ENCODE data around the gene KRT80. TPM values are rescaled to one million over a fixed set of nuclear protein-coding genes. Genes with fewer than 3 reads are reported as not detected.
"Not testable (repeated sequence)": the region's sequence is repeated elsewhere in the genome, so short reads cannot be mapped to it uniquely, and the experiment has no call there.

Gene KRT80
- total RNA-seq: not detected

GRCh38 chr12:52191841-52192791 lies at the start of gene KRT80:
KRT80 (minus strand) TSS chr12:52192014; CDS start chr12:52191902, 112 bp downstream.
- DNase-seq (peak; percentile 23 to 32), ATAC-seq (replicated peaks in 1 of 2) (peak; percentile 78 to 84)
- Mint-ChIP-seq H3K36me3 (ENCODE audit: insufficient read depth in 2 of 2) (no peaks in the 10 kb centered on the region), H3K4me3 (no peak within 1 kb of the TSS), H3K27me3 (ENCODE audit: low read depth) (no peaks in the 10 kb centered on the region), H3K9me3 (no peaks in the 10 kb centered on the region), H3K4me1 (ENCODE audit: low read depth) (peaks cover 5% of the 10 kb centered on the region), H3K27ac (no peak within 1 kb of the TSS)

- no peak for DNase-seq
- no peaks in the 10 kb centered on the region for H3K36me3 Mint-ChIP-seq (ENCODE audit: insufficient read depth in 2 of 2)
- H3K27me3 Mint-ChIP-seq (ENCODE audit: low read depth): no peaks in the 10 kb centered on the region
- H3K4me3 Mint-ChIP-seq: no peak overlapping the region
- peaks cover 33% of the 10 kb centered on the region for H3K4me1 Mint-ChIP-seq (ENCODE audit: low read depth)
- ATAC-seq (replicated peaks in 1 of 2): no peak
- H3K27ac Mint-ChIP-seq: no peak overlapping the region
- H3K9me3 Mint-ChIP-seq: no peaks in the 10 kb centered on the region
These were observed 49.5 kb upstream of the KRT80 start for GRCh38 chr12:52241205-52241842.

- H3K9me3 Mint-ChIP-seq; H3K27ac Mint-ChIP-seq; H3K27me3 Mint-ChIP-seq (ENCODE audit: low read depth); H3K36me3 Mint-ChIP-seq (ENCODE audit: insufficient read depth in 2 of 2); H3K4me3 Mint-ChIP-seq; DNase-seq; ATAC-seq (replicated peaks in 1 of 2): not testable (repeated sequence)
- peaks cover 24% of the 10 kb centered on the region for H3K4me1 Mint-ChIP-seq (ENCODE audit: low read depth)
These were observed 48.4 kb upstream of the KRT80 start for GRCh38 chr12:52240247-52240646.

DNA sequence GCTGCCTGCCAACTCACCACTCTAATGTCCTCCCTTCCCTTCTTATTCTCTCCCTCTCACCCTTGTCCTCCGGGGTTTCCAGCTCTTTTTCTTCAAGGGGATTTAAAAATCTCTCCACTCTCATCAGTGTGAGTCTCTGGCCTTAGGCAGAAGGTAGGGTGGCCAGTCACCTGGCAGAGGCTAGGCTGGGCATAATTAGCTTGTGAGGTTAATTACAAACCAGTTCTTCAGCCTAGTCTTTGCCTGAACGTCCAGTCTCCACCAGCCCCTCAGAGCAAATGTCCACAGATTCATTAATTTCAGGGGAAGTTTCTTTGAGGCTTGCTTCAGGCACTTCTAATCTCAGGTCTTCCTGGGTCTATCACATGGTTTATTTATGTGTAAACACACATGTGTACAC lies 48.0 kb upstream of the KRT80 start:
- no peak overlapping the region for H3K27ac Mint-ChIP-seq
- H3K4me1 Mint-ChIP-seq (ENCODE audit: low read depth): peaks cover 20% of the 10 kb centered on the region
- DNase-seq: no peak
- no peak for ATAC-seq (replicated peaks in 1 of 2)
- no peaks in the 10 kb centered on the region for H3K9me3 Mint-ChIP-seq
- H3K4me3 Mint-ChIP-seq: no peak overlapping the region
- peaks cover 1% of the 10 kb centered on the region for H3K27me3 Mint-ChIP-seq (ENCODE audit: low read depth)
- no peaks in the 10 kb centered on the region for H3K36me3 Mint-ChIP-seq (ENCODE audit: insufficient read depth in 2 of 2)

DNA sequence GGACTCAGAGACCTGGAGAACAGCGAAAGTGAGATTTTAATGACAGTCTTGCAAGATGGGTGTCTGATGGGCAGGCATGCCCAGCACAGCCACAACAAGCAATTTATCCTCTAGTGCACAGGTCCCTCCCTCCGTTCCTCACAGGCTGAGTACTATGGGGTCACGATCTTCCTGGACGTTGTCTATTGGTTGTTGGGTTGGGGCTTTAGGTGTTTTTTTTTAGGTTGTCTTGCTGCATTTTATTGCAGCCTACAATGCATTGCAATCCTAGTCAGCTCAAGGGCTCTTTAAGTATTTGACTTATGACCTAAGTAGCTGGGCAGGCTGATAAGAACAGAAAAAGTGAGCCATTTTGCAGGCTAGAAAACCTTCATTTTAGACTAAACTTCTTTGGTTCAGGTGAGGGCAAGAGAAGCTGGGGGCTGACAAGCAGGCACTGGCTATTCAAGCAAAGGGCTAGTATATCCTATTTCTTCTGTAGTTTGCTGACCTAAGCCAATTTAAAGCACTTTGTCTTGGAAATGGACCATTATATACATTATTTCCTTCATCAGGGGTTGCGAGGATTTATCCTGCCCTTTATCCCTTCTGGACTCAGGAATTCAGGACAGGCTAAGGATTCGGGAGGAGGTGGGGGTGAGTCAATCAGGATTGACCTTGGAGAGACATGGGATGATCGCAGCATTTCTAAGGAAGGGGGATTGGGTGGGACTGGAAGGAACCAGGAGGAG lies 47.3 kb upstream of the KRT80 start:
- ATAC-seq (replicated peaks in 1 of 2) (no peak), DNase-seq (no peak)
- H3K4me3 Mint-ChIP-seq: no peak overlapping the region
- no peaks in the 10 kb centered on the region for H3K9me3 Mint-ChIP-seq
- H3K4me1 Mint-ChIP-seq (ENCODE audit: low read depth): peaks cover 14% of the 10 kb centered on the region
- H3K27me3 Mint-ChIP-seq (ENCODE audit: low read depth): peaks cover 7% of the 10 kb centered on the region
- no peaks in the 10 kb centered on the region for H3K36me3 Mint-ChIP-seq (ENCODE audit: insufficient read depth in 2 of 2)
- no peak overlapping the region for H3K27ac Mint-ChIP-seq

- peaks cover 6% of the 10 kb centered on the region for H3K4me1 Mint-ChIP-seq (ENCODE audit: low read depth)
These were observed 46.5 kb upstream of the KRT80 start for GRCh38 chr12:52238207-52238840.

GRCh38 chr12:52236386-52237050 lies 44.7 kb upstream of the KRT80 start:
- no peak for DNase-seq

More at GRCh38 chr12:52238207-52238840, 46.5 kb upstream of the KRT80 start:
- no peaks in the 10 kb centered on the region for H3K9me3 Mint-ChIP-seq
- no peak for ATAC-seq (replicated peaks in 1 of 2)
- H3K27me3 Mint-ChIP-seq (ENCODE audit: low read depth): peaks cover 14% of the 10 kb centered on the region
- H3K36me3 Mint-ChIP-seq (ENCODE audit: insufficient read depth in 2 of 2): no peaks in the 10 kb centered on the region
- no peak overlapping the region for H3K27ac Mint-ChIP-seq
- DNase-seq: no peak
- no peak overlapping the region for H3K4me3 Mint-ChIP-seq

GRCh38 chr12:52235822-52236361 lies 44.1 kb upstream of the KRT80 start:
- H3K27ac Mint-ChIP-seq: no peak overlapping the region

More at GRCh38 chr12:52236386-52237050, 44.7 kb upstream of the KRT80 start:
- no peaks in the 10 kb centered on the region for H3K9me3 Mint-ChIP-seq
- ATAC-seq (replicated peaks in 1 of 2): no peak
- no peaks in the 10 kb centered on the region for H3K36me3 Mint-ChIP-seq (ENCODE audit: insufficient read depth in 2 of 2)
- no peak overlapping the region for H3K4me3 Mint-ChIP-seq
- peaks cover 28% of the 10 kb centered on the region for H3K27me3 Mint-ChIP-seq (ENCODE audit: low read depth)
- H3K4me1 Mint-ChIP-seq (ENCODE audit: low read depth): peaks cover 5% of the 10 kb centered on the region
- no peak overlapping the region for H3K27ac Mint-ChIP-seq

GRCh38 chr12:52235001-52235764 lies 43.4 kb upstream of the KRT80 start:
- H3K36me3 Mint-ChIP-seq (ENCODE audit: insufficient read depth in 2 of 2): no peaks in the 10 kb centered on the region
- no peak for ATAC-seq (replicated peaks in 1 of 2)
- H3K9me3 Mint-ChIP-seq: no peaks in the 10 kb centered on the region
- no peak overlapping the region for H3K4me3 Mint-ChIP-seq
- no peak overlapping the region for H3K27ac Mint-ChIP-seq
- peaks cover 5% of the 10 kb centered on the region for H3K4me1 Mint-ChIP-seq (ENCODE audit: low read depth)
- peaks cover 41% of the 10 kb centered on the region for H3K27me3 Mint-ChIP-seq (ENCODE audit: low read depth)
- DNase-seq: no peak

More at GRCh38 chr12:52235822-52236361, 44.1 kb upstream of the KRT80 start:
- H3K4me1 Mint-ChIP-seq (ENCODE audit: low read depth): peaks cover 5% of the 10 kb centered on the region
- no peaks in the 10 kb centered on the region for H3K9me3 Mint-ChIP-seq
- DNase-seq (no peak), ATAC-seq (replicated peaks in 1 of 2) (peak in 1 of 2 donors; percentile 36)
- H3K36me3 Mint-ChIP-seq (ENCODE audit: insufficient read depth in 2 of 2): no peaks in the 10 kb centered on the region
- H3K27me3 Mint-ChIP-seq (ENCODE audit: low read depth): peaks cover 34% of the 10 kb centered on the region
- H3K4me3 Mint-ChIP-seq: no peak overlapping the region

DNA sequence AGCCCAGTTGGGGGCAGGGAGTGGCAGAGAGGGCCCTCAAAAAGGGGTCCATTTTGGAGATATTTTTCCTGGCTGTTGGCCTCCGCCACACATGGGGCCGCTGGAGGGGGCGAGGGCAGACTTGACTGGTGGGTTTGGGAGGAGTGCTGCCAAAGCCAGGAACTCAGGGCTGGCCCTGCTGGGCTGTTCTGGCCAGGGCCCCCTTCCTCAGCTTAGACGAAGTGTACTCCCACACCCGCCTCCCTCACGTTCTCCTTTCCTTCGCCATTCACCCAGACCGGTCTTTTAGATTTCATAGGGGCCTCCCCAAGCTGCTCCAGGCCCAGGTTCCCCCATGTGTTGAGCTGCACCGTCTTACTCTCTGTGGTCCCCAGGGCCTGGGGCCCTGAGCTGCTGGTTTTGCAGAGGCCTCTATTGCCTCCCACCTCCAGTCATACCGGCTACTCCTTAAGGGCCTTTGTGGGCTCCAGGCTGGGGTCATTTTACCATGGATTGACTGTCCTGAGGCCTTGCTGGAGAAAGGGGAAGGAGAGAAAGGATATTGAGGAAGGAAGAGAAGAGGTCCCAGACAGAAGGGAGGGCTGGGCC lies 42.5 kb upstream of the KRT80 start:
- Mint-ChIP-seq H3K27ac (no peak overlapping the region), H3K4me1 (ENCODE audit: low read depth) (peaks cover 5% of the 10 kb centered on the region), H3K27me3 (ENCODE audit: low read depth) (peaks cover 50% of the 10 kb centered on the region), H3K9me3 (no peaks in the 10 kb centered on the region), H3K36me3 (ENCODE audit: insufficient read depth in 2 of 2) (no peaks in the 10 kb centered on the region), H3K4me3 (no peak overlapping the region)
- DNase-seq (no peak), ATAC-seq (replicated peaks in 1 of 2) (no peak)

- ATAC-seq (replicated peaks in 1 of 2) (no peak), DNase-seq (no peak)
- Mint-ChIP-seq H3K27me3 (ENCODE audit: low read depth) (peaks cover 57% of the 10 kb centered on the region), H3K9me3 (no peaks in the 10 kb centered on the region), H3K27ac (no peak overlapping the region), H3K4me3 (peak overlapping the region in 1 of 2 donors; percentile 26), H3K4me1 (ENCODE audit: low read depth) (peaks cover 5% of the 10 kb centered on the region), H3K36me3 (ENCODE audit: insufficient read depth in 2 of 2) (no peaks in the 10 kb centered on the region)
These were observed 41.8 kb upstream of the KRT80 start for GRCh38 chr12:52233462-52234207.

Data from activated T-cell treated with anti-CD3 and anti-CD28 coated beads, Interleukin-2, amount 50 U/mL, for 72 hours (primary cell).